H1 (cell line): ENCODE measurements around the gene NTN5. TPM values are rescaled to one million over a fixed set of nuclear protein-coding genes. Genes with fewer than 3 reads are reported as not detected.

Source experiments
- CTCF ChIA-PET: fragments of 300-600 bp; sonication (Branson Sonifier 250); formaldehyde crosslinking; loops from one replicate; lab custom pipeline; 2021; ENCODE audit not compliant: partially characterized antibody; lab: Charles Lee
- POLR2A ChIA-PET: fragments of 300-600 bp; sonication (Branson Sonifier 250); formaldehyde crosslinking; loops from one replicate; lab custom pipeline; 2021; ENCODE audit warnings: inconsistent platforms; ENCODE audit not compliant: partially characterized antibody; lab: Charles Lee
- DNase-seq, 2 experiments: peaks; one replicate each; pipeline versions ENCODE4 v3.0.0 to v3.0.0-alpha.2; 2010 to 2022; ENCODE audit warnings: low spot score in 2 of 2, low read depth in 1 of 2, mixed read lengths in 1 of 2
- FAIRE-seq: peaks from 2 replicates; lab custom pipeline; 2011; peaks lifted over from hg19 to GRCh38; lab: Jason Lieb, UNC
- H2AFZ ChIP-seq: 2 replicates; pipeline ENCODE4 v1.8.1; 2012; ENCODE audit warnings: low read length, inconsistent platforms
- H2AK5ac ChIP-seq: 2 replicates; pipeline ENCODE4 v1.6.1; 2013; ENCODE audit warnings: low read depth, low read length
- H2BK120ac ChIP-seq: replicated peaks from 2 replicates; pipeline ENCODE3; 2013; ENCODE audit warnings: low read depth, low read length, inconsistent platforms
- H2BK12ac ChIP-seq: 2 replicates; pipeline ENCODE4 v1.6.1; 2013; ENCODE audit warnings: low read depth, low read length
- H2BK15ac ChIP-seq: 2 replicates; pipeline ENCODE4 v1.6.1; 2013; ENCODE audit warnings: low read length
- H2BK20ac ChIP-seq: 2 replicates; pipeline ENCODE4 v1.6.1; 2013; ENCODE audit warnings: low read length
- H2BK5ac ChIP-seq: 2 replicates; pipeline ENCODE4 v1.6.1; 2013; ENCODE audit warnings: low read depth, low read length
- H3K14ac ChIP-seq: 2 replicates; pipeline ENCODE4 v1.6.1; 2013; ENCODE audit warnings: inconsistent platforms; ENCODE audit not compliant: insufficient read length
- H3K18ac ChIP-seq: 2 replicates; pipeline ENCODE4 v1.6.1; 2013; ENCODE audit warnings: low read length; ENCODE audit errors: extremely low read depth
- H3K23ac ChIP-seq: 2 replicates; pipeline ENCODE4 v1.6.1; 2013; ENCODE audit warnings: inconsistent platforms; ENCODE audit not compliant: insufficient read length
- H3K23me2 ChIP-seq: 2 replicates; pipeline ENCODE4 v1.6.1; 2013; ENCODE audit warnings: low read depth, low read length
- H3K27ac ChIP-seq: 2 replicates; pipeline ENCODE4 v1.6.1; 2011; ENCODE audit warnings: low read depth, low read length, inconsistent platforms
- H3K27me3 ChIP-seq, 4 experiments: replicated peaks in 1 of 4; 1 replicate in 1 of 4; 2 replicates in 3 of 4; pipeline versions ENCODE4 v1.6.1 to v1.8.1; 2011 to 2013; ENCODE audit warnings: low read length in 3 of 4, mild to moderate bottlenecking in 3 of 4, inconsistent platforms in 2 of 4, mixed read lengths in 2 of 4, moderate library complexity in 1 of 4; ENCODE audit not compliant: control insufficient read depth in 3 of 4, insufficient read depth in 3 of 4; ENCODE audit errors: extremely low read depth in 1 of 4
- H3K36me3 ChIP-seq, 4 experiments: 2 replicates each; pipeline versions ENCODE4 v1.6.1 to v1.8.1; 2011 to 2013; ENCODE audit warnings: mild to moderate bottlenecking in 4 of 4, low read length in 3 of 4, moderate library complexity in 2 of 4, control low read depth in 1 of 4, inconsistent platforms in 1 of 4; ENCODE audit not compliant: insufficient read depth in 4 of 4, control insufficient read depth in 2 of 4
- H3K4ac ChIP-seq: replicated peaks from 2 replicates; pipeline ENCODE3; 2013; ENCODE audit warnings: low read length, low read depth, mixed read lengths, inconsistent platforms; ENCODE audit not compliant: insufficient read length
- H3K4me1 ChIP-seq, 4 experiments: replicated peaks in 1 of 4; 1 replicate in 1 of 4; 2 replicates in 3 of 4; pipeline versions ENCODE4 v1.6.1 to v1.8.1; 2011 to 2013; ENCODE audit warnings: low read length in 3 of 4, inconsistent platforms in 2 of 4, mixed read lengths in 1 of 4; ENCODE audit not compliant: insufficient read depth in 4 of 4, control insufficient read depth in 3 of 4
- H3K4me2 ChIP-seq, 2 experiments: 2 replicates each; pipeline versions ENCODE4 v1.6.1 to v1.8.1; 2011 to 2013; ENCODE audit warnings: low read depth in 2 of 2, low read length in 2 of 2, control low read depth in 1 of 2, inconsistent platforms in 1 of 2, mild to moderate bottlenecking in 1 of 2; ENCODE audit not compliant: insufficient read depth in 1 of 2
- H3K4me3 ChIP-seq, 4 experiments: fragments of 200-600, 300-600 bp in 1 of 4; sonication (generic), shearing (Covaris generic), sonication (Bioruptor Twin) in 1 of 4; 2 replicates each; pipeline versions ENCODE4 v1.5.1 to v1.8.1; 2011 to 2016; ENCODE audit warnings: low read length in 4 of 4, low read depth in 3 of 4, control low read depth in 2 of 4, inconsistent platforms in 2 of 4, mild to moderate bottlenecking in 2 of 4, mixed read lengths in 1 of 4, moderate library complexity in 1 of 4; ENCODE audit not compliant: insufficient read depth in 2 of 4; ENCODE audit errors: extremely low read depth in 1 of 4
- H3K56ac ChIP-seq: replicated peaks from 2 replicates; pipeline ENCODE3; 2013; ENCODE audit warnings: low read depth, mild to moderate bottlenecking, mixed read lengths, low read length, inconsistent platforms; ENCODE audit not compliant: insufficient read length
- H3K79me1 ChIP-seq: 2 replicates; pipeline ENCODE4 v1.6.1; 2013; ENCODE audit warnings: low read depth, low read length, control low read depth
- H3K79me2 ChIP-seq, 2 experiments: 2 replicates each; pipeline versions ENCODE4 v1.6.1 to v1.8.1; 2012 to 2013; ENCODE audit warnings: low read length in 2 of 2, mild to moderate bottlenecking in 2 of 2, inconsistent platforms in 1 of 2; ENCODE audit not compliant: insufficient read depth in 2 of 2, control insufficient read depth in 1 of 2
- H3K9ac ChIP-seq, 4 experiments: replicated peaks in 1 of 4; 1 replicate in 1 of 4; 2 replicates in 3 of 4; pipeline versions ENCODE4 v1.6.1 to v1.8.1; 2011 to 2013; ENCODE audit warnings: low read depth in 3 of 4, low read length in 3 of 4, control low read depth in 2 of 4, mild to moderate bottlenecking in 2 of 4, moderate library complexity in 2 of 4, inconsistent platforms in 1 of 4; ENCODE audit errors: extremely low read depth in 1 of 4
- H3K9me3 ChIP-seq, 2 experiments: 2 replicates each; pipeline versions ENCODE4 v1.6.1 to v1.8.1; 2012 to 2013; ENCODE audit warnings: mild to moderate bottlenecking in 2 of 2, moderate library complexity in 2 of 2, control low read depth in 1 of 2, inconsistent platforms in 1 of 2, low read depth in 1 of 2, low read length in 1 of 2, mixed read lengths in 1 of 2; ENCODE audit not compliant: insufficient read depth in 2 of 2
- H4K20me1 ChIP-seq, 2 experiments: replicated peaks in 1 of 2; 2 replicates each; pipeline versions ENCODE3 to v1.8.1; 2011 to 2013; ENCODE audit warnings: inconsistent platforms in 2 of 2, low read length in 2 of 2, mild to moderate bottlenecking in 1 of 2; ENCODE audit not compliant: insufficient read depth in 2 of 2, control insufficient read depth in 1 of 2
- H4K5ac ChIP-seq: 2 replicates; pipeline ENCODE4 v1.6.1; 2013; ENCODE audit warnings: low read length, low read depth, mixed read lengths, inconsistent platforms; ENCODE audit not compliant: insufficient read length
- H4K8ac ChIP-seq: 2 replicates; pipeline ENCODE4 v1.8.0; 2013; ENCODE audit warnings: mild to moderate bottlenecking, moderate library complexity, low read length, inconsistent platforms; ENCODE audit not compliant: insufficient read depth; ENCODE audit errors: extremely low read depth
- H4K91ac ChIP-seq: replicated peaks from 2 replicates; pipeline ENCODE3; 2013; ENCODE audit warnings: low read length, mixed read lengths, inconsistent platforms; ENCODE audit not compliant: insufficient read length
- MAFK ChIP-seq: IDR thresholded peaks from 2 replicates; pipeline ENCODE4 v1.6.1; 2012; ENCODE audit warnings: low read depth, mild to moderate bottlenecking, improper control_type of control experiment, low read length
- RAD21 ChIP-seq, 2 experiments: IDR thresholded peaks in 1 of 2; conservative IDR thresholded peaks in 1 of 2; 2 replicates each; pipeline ENCODE4 v1.6.1; 2011; ENCODE audit warnings: low read depth in 2 of 2, low read length in 2 of 2, improper control_type of control experiment in 1 of 2, inconsistent platforms in 1 of 2, mild to moderate bottlenecking in 1 of 2, moderate library complexity in 1 of 2
- WGBS, 2 experiments: shearing (Covaris generic) in 1 of 2; methylation state at CpG; one replicate each; pipeline versions ENCODE4 v1.1.6 to v1.1.7; 2013 to 2015; ENCODE audit warnings: low lambda C conversion rate in 2 of 2, mixed read lengths in 2 of 2, inconsistent platforms in 1 of 2, low coverage in 1 of 2, missing lambda C conversion rate in 1 of 2; ENCODE audit not compliant: insufficient replicate concordance in 2 of 2, insufficient coverage in 1 of 2, insufficient read length in 1 of 2; ENCODE audit errors: extremely low coverage in 1 of 2, missing lambda C conversion rate in 1 of 2; 5-methylcytosine and 5-hydroxymethylcytosine counted together
- polyA plus RNA-seq, 7 experiments: library from polyadenylated mRNA; depleted of rRNA in 3 of 7; stranded (reverse) in 5 of 7; unstranded in 2 of 7; fragments of >200 nt in 5 of 7; fragments of 200-250 nt in 2 of 7; gene quantifications; 1 replicate in 5 of 7; 2 replicates in 1 of 7; 4 replicates in 1 of 7; pipeline versions ENCODE4 v1.2.1 to v1.2.3, GENCODE V29; 2011 to 2013; ENCODE audit warnings: missing spikeins in 2 of 7, mixed read lengths in 2 of 7
- total RNA-seq: library from RNA; stranded (reverse); fragmentation: NEBNext Ultra II Directional; extraction: Animal tissue kit (Norgen Biotek cat#: 25700); gene quantifications from 2 replicates; pipeline ENCODE4 v1.2.1, GENCODE V29; 2021

Gene NTN5
- total and polyA plus RNA-seq, 2 of the 8 experiments (the other 6 are each of a cell fraction or from before 2014, with no cell fraction given), result 0.47 to 0.85 TPM

DNA sequence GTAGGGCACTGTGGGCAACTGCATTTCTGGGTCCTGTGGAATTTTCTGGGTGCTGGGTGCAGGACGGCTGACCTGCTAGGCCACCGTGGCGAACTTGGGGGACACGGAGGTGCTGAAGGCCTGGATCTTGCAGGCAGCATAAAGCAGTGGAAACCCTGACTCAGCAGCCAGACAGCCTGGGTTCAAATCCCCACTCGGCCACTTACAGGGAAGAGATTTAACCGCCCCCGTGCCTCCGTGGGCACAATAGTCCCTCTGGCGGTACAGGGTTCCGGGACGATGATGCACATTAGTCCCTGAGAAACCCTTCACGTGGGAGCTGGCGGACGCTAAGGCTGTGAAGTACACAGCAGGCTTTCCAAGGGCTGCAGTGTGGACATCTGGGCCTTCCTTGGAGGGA lies 60.9 kb downstream of the NTN5 start:
- FAIRE-seq (no peak), DNase-seq (no peak)
- no peak overlapping the region for H2BK5ac ChIP-seq
- no peak overlapping the region for H4K8ac ChIP-seq
- H4K5ac ChIP-seq, result no peak overlapping the region
- 91% methylated on average over 14 of the region's 14 CpGs; no CpG with 5 or more reads in 1 of the 2 experiments for WGBS, 2 experiments
- no peak overlapping the region for H3K18ac ChIP-seq
- no peak overlapping the region for H2BK120ac ChIP-seq
- no peak overlapping the region for H3K23ac ChIP-seq
- H3K4me2 ChIP-seq, result no peak overlapping the region
- no peak overlapping the region for H3K56ac ChIP-seq
- no peaks in the 10 kb centered on the region for H3K79me1 ChIP-seq
- peaks cover under 1 to 8% of the 10 kb centered on the region in 2 experiments; a peak in 3 of 4 replicates for H3K79me2 ChIP-seq
- H4K20me1 ChIP-seq, result peaks cover 15 to 24% of the 10 kb centered on the region in 2 experiments
- no peak overlapping the region for H4K91ac ChIP-seq
- H3K27ac ChIP-seq, result no peak overlapping the region
- no peaks in the 10 kb centered on the region for H3K9me3 ChIP-seq
- CTCF ChIA-PET, result interaction anchor here (1.2 to 7.2 kb wide), 2 partner anchors 21 to 106 kb away, joined by 3 to 37 read pairs; no protein-coding TSS in a partner anchor
- no peak overlapping the region for H3K4ac ChIP-seq
- POLR2A ChIA-PET, result interaction anchor here (4.2 to 30.9 kb wide), 4 partner anchors 1 to 122 kb away, joined by 14 to 788 read pairs (median 424); partner anchors contain the start of genes DBP, FAM83E, RPL18 and SPACA4
- H3K4me1 ChIP-seq, result peaks cover 0 to 34% (median 27%) of the 10 kb centered on the region in 4 experiments; a peak in 6 of 7 replicates
- no peak overlapping the region for H3K14ac ChIP-seq
- no peaks in the 10 kb centered on the region for H3K23me2 ChIP-seq
- peaks cover 13 to 19% (median 15%) of the 10 kb centered on the region in 4 experiments for H3K36me3 ChIP-seq
- no peak overlapping the region for H2AK5ac ChIP-seq
- H2BK20ac ChIP-seq, result no peak overlapping the region
- no peak overlapping the region for H2BK15ac ChIP-seq
- TF ChIP-seq RAD21 (IDR thresholded peaks at IDR 0.05 in 1 of 2, conservative IDR thresholded peaks at IDR 0.05 in 1 of 2; ENCODE audit: low read depth in 2 of 2, low read length in 2 of 2) (no peak), MAFK (no peak)
- H2AFZ ChIP-seq, result no peak overlapping the region
- no peak overlapping the region for H3K4me3 ChIP-seq
- no peaks in the 10 kb centered on the region for H3K27me3 ChIP-seq
- H2BK12ac ChIP-seq, result no peak overlapping the region
- no peak overlapping the region for H3K9ac ChIP-seq

Other genes with a start within 250 kb of the NTN5 start
- 61.9 and 64.9 TPM in 2 replicates for gene GRWD1, start 227.0 kb downstream of the NTN5 start, total RNA-seq
- 36.9 and 46.4 TPM in 2 replicates for gene GRWD1, start 227.0 kb downstream of the NTN5 start, polyA plus RNA-seq (2011; rRNA removed)
- 0.89 and 1.0 TPM in 2 replicates for gene KCNJ14, start 217.4 kb downstream of the NTN5 start, total RNA-seq
- gene KCNJ14, start 217.4 kb downstream of the NTN5 start, polyA plus RNA-seq (2011; rRNA removed), result 0.45 and 0.61 TPM in 2 replicates
- 67.7 and 71.4 TPM in 2 replicates for gene CYTH2, start 203.6 kb downstream of the NTN5 start, total RNA-seq
- 43.7 and 62.5 TPM in 2 replicates for gene CYTH2, start 203.6 kb downstream of the NTN5 start, polyA plus RNA-seq (2011; rRNA removed)
- gene LMTK3, start 161.2 kb downstream of the NTN5 start, total RNA-seq, result 12.4 and 13.6 TPM in 2 replicates
- gene LMTK3, start 161.2 kb downstream of the NTN5 start, polyA plus RNA-seq (2011; rRNA removed), result 2.7 and 7.3 TPM in 2 replicates
- gene SULT2B1, start 120.8 kb downstream of the NTN5 start, total RNA-seq, result 0.99 and 1.5 TPM in 2 replicates
- 2.6 and 3.8 TPM in 2 replicates for gene SULT2B1, start 120.8 kb downstream of the NTN5 start, polyA plus RNA-seq (2011; rRNA removed)
- not detected in 2 replicates for gene SPACA4, start 66.3 kb downstream of the NTN5 start, total RNA-seq
- gene SPACA4, start 66.3 kb downstream of the NTN5 start, polyA plus RNA-seq (2011; rRNA removed), result not detected in 2 replicates
- gene FAM83E, start 57.9 kb downstream of the NTN5 start, total RNA-seq, result 5.3 and 6.5 TPM in 2 replicates
- 1.8 and 2.5 TPM in 2 replicates for gene FAM83E, start 57.9 kb downstream of the NTN5 start, polyA plus RNA-seq (2011; rRNA removed)
- gene RPL18, start 53.8 kb downstream of the NTN5 start, total RNA-seq, result 1,669 and 1,693 TPM in 2 replicates
- gene RPL18, start 53.8 kb downstream of the NTN5 start, polyA plus RNA-seq (2011; rRNA removed), result 2,789 and 3,426 TPM in 2 replicates
- 60.9 and 61.6 TPM in 2 replicates for gene SPHK2, start 53.5 kb downstream of the NTN5 start, total RNA-seq
- 43.9 and 81.8 TPM in 2 replicates for gene SPHK2, start 53.5 kb downstream of the NTN5 start, polyA plus RNA-seq (2011; rRNA removed)
- 8.3 and 9.9 TPM in 2 replicates for gene DBP, start 35.6 kb downstream of the NTN5 start, total RNA-seq
- 7.5 and 8.2 TPM in 2 replicates for gene DBP, start 35.6 kb downstream of the NTN5 start, polyA plus RNA-seq (2011; rRNA removed)
- 51.7 and 53.0 TPM in 2 replicates for gene CA11, start 26.8 kb downstream of the NTN5 start, total RNA-seq
- gene CA11, start 26.8 kb downstream of the NTN5 start, polyA plus RNA-seq (2011; rRNA removed), result 71.4 and 78.9 TPM in 2 replicates
- gene FUT2, start 23.0 kb upstream of the NTN5 start, total RNA-seq, result 5.0 and 7.0 TPM in 2 replicates
- 5.6 and 8.2 TPM in 2 replicates for gene FUT2, start 23.0 kb upstream of the NTN5 start, polyA plus RNA-seq (2011; rRNA removed)
- gene MAMSTR, start 46.7 kb upstream of the NTN5 start, total RNA-seq, result 2.0 and 2.9 TPM in 2 replicates
- 2.3 and 2.5 TPM in 2 replicates for gene MAMSTR, start 46.7 kb upstream of the NTN5 start, polyA plus RNA-seq (2011; rRNA removed)
- gene RASIP1, start 67.6 kb upstream of the NTN5 start, total RNA-seq, result 8.7 and 9.3 TPM in 2 replicates
- 11.4 and 16.4 TPM in 2 replicates for gene RASIP1, start 67.6 kb upstream of the NTN5 start, polyA plus RNA-seq (2011; rRNA removed)
- gene IZUMO1, start 73.9 kb upstream of the NTN5 start, total RNA-seq, result 1.7 and 1.8 TPM in 2 replicates
- gene IZUMO1, start 73.9 kb upstream of the NTN5 start, polyA plus RNA-seq (2011; rRNA removed), result 0.33 and 0.46 TPM in 2 replicates
- gene FUT1, start 79.6 kb upstream of the NTN5 start, total RNA-seq, result 12.2 and 12.9 TPM in 2 replicates
- gene FUT1, start 79.6 kb upstream of the NTN5 start, polyA plus RNA-seq (2011; rRNA removed), result 7.4 and 12.4 TPM in 2 replicates
- gene FGF21, start 82.5 kb upstream of the NTN5 start, total RNA-seq, result 0.48 TPM in 1 of 2 replicates, not detected in the other
- 0.80 and 2.2 TPM in 2 replicates for gene FGF21, start 82.5 kb upstream of the NTN5 start, polyA plus RNA-seq (2011; rRNA removed)
- gene BCAT2, start 138.0 kb upstream of the NTN5 start, total RNA-seq, result 42.5 and 44.5 TPM in 2 replicates
- gene BCAT2, start 138.0 kb upstream of the NTN5 start, polyA plus RNA-seq (2011; rRNA removed), result 48.7 and 77.3 TPM in 2 replicates
- 8.4 and 9.7 TPM in 2 replicates for gene HSD17B14, start 163.5 kb upstream of the NTN5 start, total RNA-seq
- 25.5 and 32.7 TPM in 2 replicates for gene HSD17B14, start 163.5 kb upstream of the NTN5 start, polyA plus RNA-seq (2011; rRNA removed)
- 16.8 and 18.0 TPM in 2 replicates for gene PLEKHA4, start 195.6 kb upstream of the NTN5 start, total RNA-seq
- 8.2 and 14.1 TPM in 2 replicates for gene PLEKHA4, start 195.6 kb upstream of the NTN5 start, polyA plus RNA-seq (2011; rRNA removed)
- 12.8 and 14.0 TPM in 2 replicates for gene PPP1R15A, start 199.4 kb upstream of the NTN5 start, total RNA-seq
- gene PPP1R15A, start 199.4 kb upstream of the NTN5 start, polyA plus RNA-seq (2011; rRNA removed), result 4.1 and 8.6 TPM in 2 replicates
- gene TULP2, start 225.7 kb upstream of the NTN5 start, total RNA-seq, result 1.0 and 1.1 TPM in 2 replicates
- 0.95 and 1.8 TPM in 2 replicates for gene TULP2, start 225.7 kb upstream of the NTN5 start, polyA plus RNA-seq (2011; rRNA removed)
- 106 and 111 TPM in 2 replicates for gene NUCB1, start 227.3 kb upstream of the NTN5 start, total RNA-seq
- gene NUCB1, start 227.3 kb upstream of the NTN5 start, polyA plus RNA-seq (2011; rRNA removed), result 121 and 178 TPM in 2 replicates